Prostate gland (tissue), 2 donors: ENCODE measurements around the gene PPP3R2. TPM values are rescaled to one million over a fixed set of nuclear protein-coding genes. Genes with fewer than 3 reads are reported as not detected.

ENCODE experiments used
- DNase-seq: peaks from one replicate; pipeline ENCODE4 v3.0.0-alpha.2; 2019; ENCODE audit warnings: low spot score
- H3K27ac ChIP-seq, 2 donors: fragments of 200-600 bp; sonication (generic); 2 replicates each; pipeline ENCODE4 v1.5.1; 2017 to 2019
- H3K27me3 ChIP-seq: fragments of 200-600 bp; sonication (generic); replicated peaks from 2 replicates; pipeline ENCODE4 v1.5.1; 2019; ENCODE audit not compliant: insufficient read depth
- H3K36me3 ChIP-seq, 2 donors: fragments of 200-600 bp; sonication (generic); 1 replicate in 1 of 2; 2 replicates in 1 of 2; pipeline versions ENCODE4 v1.5.1 to v1.8.1; 2017 to 2019
- H3K4me1 ChIP-seq: fragments of 200-600 bp; sonication (generic); replicated peaks from 2 replicates; pipeline ENCODE4 v1.5.1; 2019
- H3K4me3 ChIP-seq, 2 donors: fragments of 200-600 bp; sonication (generic); 2 replicates each; pipeline ENCODE4 v1.5.1; 2017 to 2019
- H3K9me3 ChIP-seq: fragments of 200-600 bp; sonication (generic); 2 replicates; pipeline ENCODE4 v1.5.1; 2017
- CTCF ChIP-seq, 4 experiments: fragments of 200-600 bp in 2 of 4; fragments of 450-650 bp in 2 of 4; sonication (generic) in 2 of 4; IDR thresholded peaks; 1 replicate in 3 of 4; 2 replicates in 1 of 4; pipeline ENCODE4 v1.5.1; 2016 to 2019; ENCODE audit warnings: antibody characterized with exemption in 4 of 4, mild to moderate bottlenecking in 2 of 4, moderate library complexity in 2 of 4
- POLR2A ChIP-seq: fragments of 450-650 bp; IDR thresholded peaks from one replicate; pipeline ENCODE4 v1.6.1; 2016; ENCODE audit warnings: antibody characterized with exemption, mild to moderate bottlenecking
- POLR2AphosphoS5 ChIP-seq: sonication (generic); formaldehyde crosslinking; IDR thresholded peaks from one replicate; pipeline ENCODE4 v1.6.1; 2017; ENCODE audit warnings: antibody characterized with exemption
- WGBS: methylation state at CpG from one replicate; pipeline ENCODE4 v1.1.5; 2018; 5-methylcytosine and 5-hydroxymethylcytosine counted together
- intact Hi-C: fragments of 100-400 bp; cut with DNase I; formaldehyde crosslinking; loops from one replicate; pipeline ENCODE4 v1.14.2; 2022
- total RNA-seq, 2 donors: library from RNA; depleted of rRNA; stranded (reverse); fragments of >200 nt; gene quantifications; one replicate each; pipeline ENCODE4 v1.1.0, GENCODE V29; 2016

The PPP3R2 gene
- total RNA-seq, 2 donors from 2014 or later = 3.3 TPM; not detected in 1

GRCh38 chr9:101604296-101604695 lies 9.5 kb upstream of the PPP3R2 start:
- Histone ChIP-seq H3K4me3 (no peak overlapping the region), H3K4me1 (no peaks in the 10 kb centered on the region), H3K27ac (no peak overlapping the region), H3K36me3 (no peaks in the 10 kb centered on the region), H3K27me3 (no peaks in the 10 kb centered on the region), H3K9me3 (no peaks in the 10 kb centered on the region)
- intact Hi-C loops = loop anchor here (10.0 kb wide), 1 partner anchor 131 kb away; the partner anchor contains the start of gene GRIN3A
- DNase-seq = no peak
- TF ChIP-seq CTCF (IDR thresholded peaks at IDR 0.05) (no peak), POLR2AphosphoS5 (no peak), POLR2A (no peak)
- WGBS = 34% methylated on average over 2 of the region's 2 CpGs

GRCh38 chr9:101601904-101602765 lies 7.4 kb upstream of the PPP3R2 start:
- H3K4me1 ChIP-seq = no peaks in the 10 kb centered on the region
- no peak overlapping the region for H3K27ac ChIP-seq
- intact Hi-C loops = loop anchor here (10.0 kb wide), 1 partner anchor 133 kb away; the partner anchor contains the start of gene GRIN3A
- H3K9me3 ChIP-seq = no peaks in the 10 kb centered on the region
- TF ChIP-seq CTCF (IDR thresholded peaks at IDR 0.05) = peak in 3 of 4 experiments; percentile 53 to 69 (median 59)
- no peak for TF ChIP-seq POLR2AphosphoS5
- H3K36me3 ChIP-seq = no peaks in the 10 kb centered on the region
- no peak overlapping the region for H3K4me3 ChIP-seq
- WGBS = 17% methylated on average over 11 of the region's 11 CpGs
- peak; percentile 12 for DNase-seq
- H3K27me3 ChIP-seq = no peaks in the 10 kb centered on the region

GRCh38 chr9:101593345-101593744 lies 1.4 kb downstream of the PPP3R2 start:
- Histone ChIP-seq H3K9me3 (no peaks in the 10 kb centered on the region), H3K4me1 (no peaks in the 10 kb centered on the region), H3K27me3 (no peaks in the 10 kb centered on the region), H3K27ac (no peak overlapping the region), H3K36me3 (no peaks in the 10 kb centered on the region), H3K4me3 (no peak overlapping the region)
- intact Hi-C loops = no loop called here
- DNase-seq = no peak
- TF ChIP-seq CTCF (IDR thresholded peaks at IDR 0.05) (no peak), POLR2AphosphoS5 (no peak), POLR2A (no peak)
- 85% methylated on average over 2 of the region's 2 CpGs for WGBS

GRCh38 chr9:101592788-101593187 lies 2.0 kb downstream of the PPP3R2 start:
- H3K36me3 ChIP-seq = no peaks in the 10 kb centered on the region
- H3K4me1 ChIP-seq = no peaks in the 10 kb centered on the region
- TF ChIP-seq CTCF (IDR thresholded peaks at IDR 0.05) = no peak
- TF ChIP-seq POLR2A = no peak
- TF ChIP-seq POLR2AphosphoS5 = no peak
- H3K4me3 ChIP-seq = no peak overlapping the region
- H3K27me3 ChIP-seq = no peaks in the 10 kb centered on the region
- no peak overlapping the region for H3K27ac ChIP-seq
- DNase-seq = no peak
- H3K9me3 ChIP-seq = no peaks in the 10 kb centered on the region
- intact Hi-C loops = no loop called here
